HCT116 (cell line): Measurements from ENCODE around the gene AAK1. TPM values are rescaled to one million over a fixed set of nuclear protein-coding genes. Genes with fewer than 3 reads are reported as not detected.

Source experiments
- ATAC-seq: fragments of 200-7000 bp; cut with Tn5 transposase; 2 replicates; pipeline ENCODE4 v1.9.1; 2020; ENCODE audit warnings: mild to moderate bottlenecking, moderate library complexity
- BruUV-seq: library from RNA; stranded (reverse); fragments of 400-500 nt; replicated peaks from 2 replicates; lab custom pipeline; 2021; lab: Mats Ljungman, UMichigan
- CTCF ChIA-PET: fragments of 300-600 bp; sonication (Branson Sonifier 250); formaldehyde crosslinking; loops from one replicate; lab custom pipeline; 2021; ENCODE audit warnings: antibody characterized with exemption; lab: Charles Lee
- POLR2A ChIA-PET: fragments of 300-600, 350-600 bp; sonication (Branson Sonifier 250); formaldehyde crosslinking; loops from one replicate; lab custom pipeline; 2021; ENCODE audit warnings: antibody characterized with exemption; lab: Charles Lee
- RAD21 ChIA-PET, 2 experiments: fragments of 300-600 bp; sonication (Branson Sonifier 250); formaldehyde crosslinking; loops; one replicate each; lab custom pipeline; 2023; ENCODE audit warnings: low total read pairs in 2 of 2; ENCODE audit not compliant: uncharacterized antibody in 2 of 2, unreplicated experiment in 2 of 2, low non-redundant PET in 1 of 2; lab: Charles Lee
- DNase-seq: peaks from one replicate; pipeline ENCODE4 v3.0.0-alpha.2; 2010; ENCODE audit warnings: low read depth, low spot score
- H2AFZ ChIP-seq: fragments of 200-600 bp; shearing (Covaris generic), sonication (generic); 2 replicates; pipeline ENCODE4 v1.6.1; 2017; ENCODE audit warnings: low read depth, mixed run types, mixed read lengths, antibody characterized with exemption, low read length; ENCODE audit not compliant: poor library complexity, severe bottlenecking
- H3K27ac ChIP-seq: 2 replicates; pipeline ENCODE4 v1.5.1; 2012; ENCODE audit warnings: low read depth, low read length
- H3K27me3 ChIP-seq: fragments of 200-600 bp; sonication (generic); 2 replicates; pipeline ENCODE4 v1.6.1; 2016; ENCODE audit warnings: mixed run types, low read length, mixed read lengths; ENCODE audit not compliant: insufficient read depth
- H3K36me3 ChIP-seq, 2 experiments: fragments of 200-500 bp in 1 of 2; fragments of 200-600 bp in 1 of 2; sonication (Bioruptor generic) in 1 of 2; sonication (generic) in 1 of 2; 2 replicates each; pipeline versions ENCODE4 v1.5.1 to v1.6.1; 2014 to 2016; ENCODE audit warnings: low read length in 2 of 2, inconsistent platforms in 1 of 2, mixed read lengths in 1 of 2, mixed run types in 1 of 2; ENCODE audit not compliant: insufficient read depth in 2 of 2, control insufficient read depth in 1 of 2
- H3K4me1 ChIP-seq, 2 experiments: fragments of 200-600 bp in 1 of 2; sonication (generic) in 1 of 2; 2 replicates each; pipeline versions ENCODE4 v1.5.1 to v1.6.1; 2012 to 2017; ENCODE audit warnings: low read length in 2 of 2, inconsistent platforms in 1 of 2, mild to moderate bottlenecking in 1 of 2, mixed read lengths in 1 of 2, mixed run types in 1 of 2, moderate library complexity in 1 of 2; ENCODE audit not compliant: insufficient read depth in 2 of 2, control insufficient read depth in 1 of 2
- H3K4me2 ChIP-seq: fragments of 200-600 bp; sonication (generic); 2 replicates; pipeline ENCODE4 v1.6.1; 2017; ENCODE audit warnings: mixed run types, low read length, mixed read lengths
- H3K4me3 ChIP-seq, 2 experiments: fragments of 200-600 bp in 1 of 2; sonication (generic) in 1 of 2; replicated peaks in 1 of 2; 2 replicates each; pipeline ENCODE4 v1.5.1; 2011 to 2016; ENCODE audit warnings: low read length in 2 of 2, control low read depth in 1 of 2, low read depth in 1 of 2, mild to moderate bottlenecking in 1 of 2, mixed read lengths in 1 of 2, mixed run types in 1 of 2
- H3K79me2 ChIP-seq: fragments of 200-600 bp; sonication (generic); 2 replicates; pipeline ENCODE4 v1.6.1; 2017; ENCODE audit warnings: mild to moderate bottlenecking, mixed run types, low read length, moderate library complexity, mixed read lengths; ENCODE audit not compliant: insufficient read depth
- H3K9ac ChIP-seq: fragments of 200-600 bp; sonication (generic); 2 replicates; pipeline ENCODE4 v1.6.1; 2016; ENCODE audit warnings: low read length, mixed read lengths
- H3K9me2 ChIP-seq: fragments of 200-600 bp; sonication (generic), shearing (Covaris generic); 2 replicates; pipeline ENCODE4 v1.6.1; 2017; ENCODE audit warnings: mixed run types, mild to moderate bottlenecking, moderate library complexity; ENCODE audit not compliant: insufficient read depth
- H3K9me3 ChIP-seq, 2 experiments: fragments of 200-500 bp in 1 of 2; fragments of 200-600 bp in 1 of 2; sonication (Bioruptor generic) in 1 of 2; sonication (generic) in 1 of 2; 2 replicates each; pipeline ENCODE4 v1.6.1; 2014 to 2017; ENCODE audit warnings: low read length in 2 of 2, mixed read lengths in 2 of 2, inconsistent platforms in 1 of 2, low read depth in 1 of 2, mild to moderate bottlenecking in 1 of 2, mixed run types in 1 of 2, moderate library complexity in 1 of 2; ENCODE audit not compliant: control insufficient read depth in 1 of 2, insufficient read depth in 1 of 2
- H4K20me1 ChIP-seq: fragments of 200-600 bp; sonication (generic), shearing (Covaris generic); 2 replicates; pipeline ENCODE4 v1.6.1; 2017; ENCODE audit warnings: mixed run types, mild to moderate bottlenecking, moderate library complexity; ENCODE audit not compliant: insufficient read depth
- ATF3 ChIP-seq: IDR thresholded peaks from 2 replicates; pipeline ENCODE4 v1.6.1; 2012
- CEBPB ChIP-seq: IDR thresholded peaks from 2 replicates; pipeline ENCODE4 v1.6.1; 2012; ENCODE audit warnings: low read depth
- EGR1 ChIP-seq: IDR thresholded peaks from 2 replicates; pipeline ENCODE4 v1.6.1; 2012; ENCODE audit warnings: low read depth
- ELF1 ChIP-seq: IDR thresholded peaks from 2 replicates; pipeline ENCODE4 v1.6.1; 2012; ENCODE audit warnings: low read depth, borderline replicate concordance
- EZH2 ChIP-seq: fragments of 200-600 bp; sonication (generic); IDR thresholded peaks from 2 replicates; pipeline ENCODE4 v1.6.1; 2017; ENCODE audit warnings: antibody characterized with exemption, mixed run types
- EZH2phosphoT487 ChIP-seq: fragments of 200-600 bp; IDR thresholded peaks from 2 replicates; pipeline ENCODE4 v1.6.1; 2018; ENCODE audit warnings: antibody characterized with exemption, borderline replicate concordance
- JUND ChIP-seq: IDR thresholded peaks from 2 replicates; pipeline ENCODE4 v1.6.1; 2012
- MAX ChIP-seq: IDR thresholded peaks from 2 replicates; pipeline ENCODE4 v1.6.1; 2012
- POLR2A ChIP-seq: IDR thresholded peaks from 2 replicates; pipeline ENCODE4 v1.7.0; 2011; ENCODE audit warnings: borderline replicate concordance; ENCODE audit not compliant: insufficient read depth, insufficient read length; ENCODE audit errors: extremely low read depth
- POLR2AphosphoS5 ChIP-seq: IDR thresholded peaks from 2 replicates; pipeline ENCODE4 v1.6.1; 2011; ENCODE audit warnings: mild to moderate bottlenecking, low read depth, low read length, moderate library complexity
- SIN3A ChIP-seq: IDR thresholded peaks from 2 replicates; pipeline ENCODE4 v1.6.1; 2012; ENCODE audit warnings: low read depth
- TCF7L2 ChIP-seq: IDR thresholded peaks from 2 replicates; pipeline ENCODE4 v1.7.0; 2011; ENCODE audit warnings: borderline replicate concordance, inconsistent platforms; ENCODE audit not compliant: insufficient read depth, insufficient read length; ENCODE audit errors: extremely low read depth
- intact Hi-C: fragments of 100-400 bp; cut with micrococcal nuclease; formaldehyde crosslinking; loops from 2 replicates; pipeline ENCODE4 v1.10.0; 2022
- total RNA-seq: library from RNA; stranded (reverse); gene quantifications from one replicate; pipeline ENCODE4 v1.2.1, GENCODE V29; 2021; ENCODE audit not compliant: unreplicated experiment

Gene AAK1
- total RNA-seq, 1 experiment from 2014 or later, result 32.0 TPM

- DNase-seq, result no peak
- ChIA-PET RAD21 (no interaction called here), POLR2A (no interaction called here), CTCF (no interaction called here)
- no peaks in the 10 kb centered on the region for H3K79me2 ChIP-seq
- intact Hi-C loops, result no loop called here
- no peak overlapping the region for H3K27ac ChIP-seq
- no peaks in the 10 kb centered on the region for H3K36me3 ChIP-seq
- no peaks in the 10 kb centered on the region for H3K4me1 ChIP-seq
- no peaks in the 10 kb centered on the region for H3K27me3 ChIP-seq
- no peak overlapping the region for H3K4me3 ChIP-seq
- no peak overlapping the region for H2AFZ ChIP-seq
- no peak for ATAC-seq
- no peak for TF ChIP-seq EZH2phosphoT487
- H3K4me2 ChIP-seq, result no peak overlapping the region
- H3K9me3 ChIP-seq, result no peaks in the 10 kb centered on the region
- H3K9ac ChIP-seq, result no peak overlapping the region
- BruUV-seq, result no TSS peak
- no peaks in the 10 kb centered on the region for H4K20me1 ChIP-seq
- no peaks in the 10 kb centered on the region for H3K9me2 ChIP-seq
Measured at GRCh38 chr2:69588403-69588802, 55.1 kb downstream of the AAK1 start.

- Histone ChIP-seq H2AFZ (no peak overlapping the region), H3K4me1 (no peaks in the 10 kb centered on the region), H3K79me2 (no peaks in the 10 kb centered on the region), H3K4me2 (no peak overlapping the region), H3K36me3 (no peaks in the 10 kb centered on the region), H3K9me2 (no peaks in the 10 kb centered on the region), H3K4me3 (no peak overlapping the region), H3K27ac (no peak overlapping the region), H4K20me1 (no peaks in the 10 kb centered on the region), H3K9ac (no peak overlapping the region), H3K27me3 (no peaks in the 10 kb centered on the region), H3K9me3 (no peaks in the 10 kb centered on the region)
- DNase-seq (no peak), ATAC-seq (no peak)
- BruUV-seq, result no TSS peak
- RAD21 ChIA-PET, result no interaction called here
- TF ChIP-seq SIN3A, result no peak
- TF ChIP-seq MAX, result no peak
- TF ChIP-seq ELF1, result no peak
- no peak for TF ChIP-seq CEBPB
- TF ChIP-seq POLR2A, result no peak
- no peak for TF ChIP-seq TCF7L2
- TF ChIP-seq EZH2, result no peak
- no peak for TF ChIP-seq EGR1
- no peak for TF ChIP-seq JUND
- TF ChIP-seq POLR2AphosphoS5, result no peak
- TF ChIP-seq ATF3, result no peak
- CTCF ChIA-PET, result no interaction called here
- intact Hi-C loops, result no loop called here
- POLR2A ChIA-PET, result no interaction called here
Measured at GRCh38 chr2:69585855-69586555, 57.5 kb downstream of the AAK1 start.
